Left ventricle myocardium inferior (tissue), 1 donor: ENCODE measurements around the gene C11orf24. TPM values are rescaled to one million over a fixed set of nuclear protein-coding genes. Genes with fewer than 3 reads are reported as not detected.

ENCODE experiments used
- DNase-seq: peaks from one replicate; pipeline ENCODE4 v3.0.0-alpha.2; 2020
- H3K27ac ChIP-seq: fragments of 200-600 bp; replicated peaks from 2 replicates; pipeline ENCODE4 v1.8.0; 2021
- H3K27me3 ChIP-seq: fragments of 200-600 bp; 2 replicates; pipeline ENCODE4 v1.8.0; 2021; ENCODE audit warnings: low read depth
- H3K36me3 ChIP-seq: fragments of 200-600 bp; 2 replicates; pipeline ENCODE4 v1.8.0; 2021
- H3K4me1 ChIP-seq: fragments of 200-600 bp; 2 replicates; pipeline ENCODE4 v1.8.0; 2021
- H3K4me3 ChIP-seq: fragments of 200-600 bp; 2 replicates; pipeline ENCODE4 v1.8.0; 2021; ENCODE audit warnings: mild to moderate bottlenecking, moderate library complexity
- H3K9me3 ChIP-seq: fragments of 200-600 bp; replicated peaks from 2 replicates; pipeline ENCODE4 v1.8.0; 2021
- CTCF ChIP-seq: fragments of 200-600 bp; IDR thresholded peaks from 2 replicates; pipeline ENCODE4 v1.8.0; 2021; ENCODE audit warnings: antibody characterized with exemption, mild to moderate bottlenecking, borderline replicate concordance
- intact Hi-C: fragments of 100-400 bp; cut with micrococcal nuclease; formaldehyde crosslinking; loops from one replicate; pipeline ENCODE4 v1.11.0; 2022
- total RNA-seq: library from RNA; stranded (reverse); fragmentation: NEBNext Ultra II Directional; extraction: Animal tissue kit (Norgen Biotek cat#: 25700); gene quantifications from one replicate; pipeline ENCODE4 v1.2.1, GENCODE V29; 2021
- donor health status: DM: no; HTN: yes; CAD: no; lungs with severe emphysema.

The C11orf24 gene
- total RNA-seq, 1 donor from 2014 or later, result 28.6 TPM

GRCh38 chr11:68313574-68314202 lies 41.9 kb upstream of the C11orf24 start:
- peak overlapping the region; percentile 84 for H3K4me3 ChIP-seq
- no peaks in the 10 kb centered on the region for H3K27me3 ChIP-seq
- H3K27ac ChIP-seq, result peak overlapping the region; percentile 94
- no peaks in the 10 kb centered on the region for H3K36me3 ChIP-seq
- TF ChIP-seq CTCF, result no peak
- no peaks in the 10 kb centered on the region for H3K9me3 ChIP-seq
- peaks cover 62% of the 10 kb centered on the region for H3K4me1 ChIP-seq
- DNase-seq, result no peak
- intact Hi-C loops, result loop anchor here (5.0 kb wide), 1 partner anchor 69 kb away; no protein-coding TSS in a partner anchor

GRCh38 chr11:68312780-68313573 lies 41.2 kb upstream of the C11orf24 start:
- Histone ChIP-seq H3K4me1 (peaks cover 59% of the 10 kb centered on the region), H3K27me3 (no peaks in the 10 kb centered on the region), H3K27ac (peak overlapping the region; percentile 94), H3K4me3 (peak overlapping the region; percentile 84), H3K9me3 (no peaks in the 10 kb centered on the region), H3K36me3 (no peaks in the 10 kb centered on the region)
- intact Hi-C loops, result loop anchor here (5.0 kb wide), 1 partner anchor 69 kb away; no protein-coding TSS in a partner anchor
- TF ChIP-seq CTCF, result no peak
- DNase-seq, result no peak

- no peaks in the 10 kb centered on the region for H3K9me3 ChIP-seq
- DNase-seq, result peak; percentile 36
- H3K4me3 ChIP-seq, result peak within 1 kb of the TSS; percentile 84
- H3K36me3 ChIP-seq, result no peaks in the 10 kb centered on the region
- TF ChIP-seq CTCF, result no peak
- no peaks in the 10 kb centered on the region for H3K27me3 ChIP-seq
- H3K4me1 ChIP-seq, result peaks cover 55% of the 10 kb centered on the region
- H3K27ac ChIP-seq, result peak within 1 kb of the TSS; percentile 94
- intact Hi-C loops, result loop anchor here (5.0 kb wide), 1 partner anchor 70 kb away; no protein-coding TSS in a partner anchor
Observed at GRCh38 chr11:68312117-68312779, 40.5 kb upstream of the C11orf24 start, which contains the start of gene LRP5. LRP5 (plus strand) TSS chr11:68312591; CDS start chr11:68312715, 124 bp downstream.

- H3K4me3 ChIP-seq, result peak overlapping the region; percentile 84
- peak overlapping the region; percentile 82 for H3K27ac ChIP-seq
- TF ChIP-seq CTCF, result no peak
Observed at GRCh38 chr11:68311160-68312116, 39.7 kb upstream of the C11orf24 start.

More at GRCh38 chr11:68311160-68312116, 39.7 kb upstream of the C11orf24 start:
- intact Hi-C loops, result loop anchor here (5.0 kb wide), 1 partner anchor 71 kb away; no protein-coding TSS in a partner anchor
- no peaks in the 10 kb centered on the region for H3K9me3 ChIP-seq
- no peak for DNase-seq
- H3K4me1 ChIP-seq, result peaks cover 47% of the 10 kb centered on the region
- no peaks in the 10 kb centered on the region for H3K27me3 ChIP-seq
- no peaks in the 10 kb centered on the region for H3K36me3 ChIP-seq
